ENCODE data around the gene ATP5F1E. TPM values are rescaled to one million over a fixed set of nuclear protein-coding genes. Genes with fewer than 3 reads are reported as not detected.
A peak's percentile ranks its signal among the peaks of the same experiment; 100 is the strongest.

ATP5F1E gene
- total and polyA plus RNA-seq, 4 donors: 18.4 to 88.8 (median 64.1) TPM

DNA sequence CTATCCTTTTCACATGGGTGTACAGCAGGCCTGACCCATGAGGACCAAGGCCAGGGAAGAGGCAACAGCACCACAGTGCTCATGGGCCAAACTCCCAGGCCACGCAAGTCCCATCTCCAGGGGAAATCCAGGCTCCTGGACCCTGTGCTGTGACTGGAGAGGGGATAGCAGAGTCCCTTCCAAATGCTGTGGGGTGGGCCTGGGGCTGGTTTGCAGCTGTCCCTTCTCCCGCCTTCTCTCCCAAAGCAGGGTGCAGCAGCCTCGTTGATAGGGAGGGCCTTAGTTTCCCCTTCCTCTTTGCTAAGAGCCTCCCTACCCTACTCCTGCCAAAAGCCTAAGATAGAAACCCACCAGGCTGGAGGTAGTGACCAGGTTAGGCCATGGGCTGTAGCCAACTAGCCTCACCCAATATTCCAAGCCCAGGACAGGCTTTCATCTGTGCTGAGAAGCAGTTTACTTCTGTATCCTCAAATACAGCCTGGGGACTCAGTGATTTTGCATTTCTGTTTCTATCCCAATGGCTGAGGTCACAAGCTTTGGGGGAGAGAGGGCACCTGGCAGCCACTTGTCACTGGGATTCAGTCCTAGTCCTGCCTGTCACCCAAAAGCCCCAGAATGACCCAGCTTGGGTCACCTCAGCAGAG, 26.5 kb downstream of the ATP5F1E start:
- Histone ChIP-seq H3K4me3 (peak overlapping the region; percentile 78), H3K9ac (ENCODE audit: insufficient read depth in 1 of 2, low read length in 2 of 2) (no peak overlapping the region), H3K36me3 (ENCODE audit: control insufficient read depth in 4 of 4, insufficient read depth in 4 of 4, low read length in 4 of 4) (peaks cover 0 to 26% (median 2%) of the 10 kb centered on the region in 4 donors), H3K9me3 (ENCODE audit: control insufficient read depth in 4 of 4, insufficient read depth in 3 of 4, low read length in 3 of 4) (no peaks in the 10 kb centered on the region), H3K4me1 (ENCODE audit: control insufficient read depth in 5 of 5, insufficient read depth in 5 of 5, low read length in 5 of 5) (peaks cover 0 to 26% (median 9%) of the 10 kb centered on the region in 5 donors), H3K27ac (ENCODE audit: low read depth in 1 of 2, low read length in 1 of 2) (peak overlapping the region; percentile 86 to 95), H3K27me3 (ENCODE audit: control insufficient read depth in 3 of 3, insufficient read depth in 3 of 3, low read length in 2 of 3) (no peaks in the 10 kb centered on the region)
- TF ChIP-seq, protein P1, sequence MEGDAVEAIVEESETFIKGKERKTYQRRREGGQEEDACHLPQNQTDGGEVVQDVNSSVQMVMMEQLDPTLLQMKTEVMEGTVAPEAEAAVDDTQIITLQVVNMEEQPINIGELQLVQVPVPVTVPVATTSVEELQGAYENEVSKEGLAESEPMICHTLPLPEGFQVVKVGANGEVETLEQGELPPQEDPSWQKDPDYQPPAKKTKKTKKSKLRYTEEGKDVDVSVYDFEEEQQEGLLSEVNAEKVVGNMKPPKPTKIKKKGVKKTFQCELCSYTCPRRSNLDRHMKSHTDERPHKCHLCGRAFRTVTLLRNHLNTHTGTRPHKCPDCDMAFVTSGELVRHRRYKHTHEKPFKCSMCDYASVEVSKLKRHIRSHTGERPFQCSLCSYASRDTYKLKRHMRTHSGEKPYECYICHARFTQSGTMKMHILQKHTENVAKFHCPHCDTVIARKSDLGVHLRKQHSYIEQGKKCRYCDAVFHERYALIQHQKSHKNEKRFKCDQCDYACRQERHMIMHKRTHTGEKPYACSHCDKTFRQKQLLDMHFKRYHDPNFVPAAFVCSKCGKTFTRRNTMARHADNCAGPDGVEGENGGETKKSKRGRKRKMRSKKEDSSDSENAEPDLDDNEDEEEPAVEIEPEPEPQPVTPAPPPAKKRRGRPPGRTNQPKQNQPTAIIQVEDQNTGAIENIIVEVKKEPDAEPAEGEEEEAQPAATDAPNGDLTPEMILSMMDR (IDR thresholded peaks at IDR 0.05; ENCODE audit: control extremely low read depth, extremely low read depth): no peak
- DNase-seq (no peak), ATAC-seq (ENCODE audit: insufficient read depth, low FRiP score) (no peak)
- WGBS, 2 donors: 69 to 70% methylated on average over 3 of the region's 3 CpGs

GRCh38 chr20:59004763-59005522, 27.2 kb downstream of the ATP5F1E start:
- H3K9me3 ChIP-seq (ENCODE audit: control insufficient read depth in 4 of 4, insufficient read depth in 3 of 4, low read length in 3 of 4): no peaks in the 10 kb centered on the region
- peak; percentile 42 for ATAC-seq (ENCODE audit: insufficient read depth, low FRiP score)

GRCh38 chr20:59004493-59004762, 27.7 kb downstream of the ATP5F1E start:
- Histone ChIP-seq H3K27ac (ENCODE audit: low read depth in 1 of 2, low read length in 1 of 2) (peak overlapping the region in 1 of 2 donors; percentile 46), H3K9me3 (ENCODE audit: control insufficient read depth in 4 of 4, insufficient read depth in 3 of 4, low read length in 3 of 4) (no peaks in the 10 kb centered on the region), H3K4me1 (ENCODE audit: control insufficient read depth in 5 of 5, insufficient read depth in 5 of 5, low read length in 5 of 5) (peaks cover 0 to 20% (median 9%) of the 10 kb centered on the region in 5 donors), H3K4me3 (no peak overlapping the region), H3K27me3 (ENCODE audit: control insufficient read depth in 3 of 3, insufficient read depth in 3 of 3, low read length in 2 of 3) (no peaks in the 10 kb centered on the region), H3K36me3 (ENCODE audit: control insufficient read depth in 4 of 4, insufficient read depth in 4 of 4, low read length in 4 of 4) (peaks cover 0 to 31% (median 2%) of the 10 kb centered on the region in 4 donors), H3K9ac (ENCODE audit: insufficient read depth in 1 of 2, low read length in 2 of 2) (no peak overlapping the region)
- TF ChIP-seq, protein P1 (IDR thresholded peaks at IDR 0.05; ENCODE audit: control extremely low read depth, extremely low read depth): no peak
- DNase-seq: no peak
- no peak for ATAC-seq (ENCODE audit: insufficient read depth, low FRiP score)
- WGBS, 2 donors: 29 to 42% methylated on average over 4 of the region's 4 CpGs

More at GRCh38 chr20:59004763-59005522, 27.2 kb downstream of the ATP5F1E start:
- TF ChIP-seq, protein P1 (IDR thresholded peaks at IDR 0.05; ENCODE audit: control extremely low read depth, extremely low read depth): no peak
- Histone ChIP-seq H3K4me1 (ENCODE audit: control insufficient read depth in 5 of 5, insufficient read depth in 5 of 5, low read length in 5 of 5) (peaks cover 0 to 22% (median 9%) of the 10 kb centered on the region in 5 donors), H3K27me3 (ENCODE audit: control insufficient read depth in 3 of 3, insufficient read depth in 3 of 3, low read length in 2 of 3) (no peaks in the 10 kb centered on the region), H3K27ac (ENCODE audit: low read depth in 1 of 2, low read length in 1 of 2) (peak overlapping the region in 1 of 2 donors; percentile 95), H3K36me3 (ENCODE audit: control insufficient read depth in 4 of 4, insufficient read depth in 4 of 4, low read length in 4 of 4) (peaks cover 0 to 29% (median 2%) of the 10 kb centered on the region in 4 donors), H3K4me3 (peak overlapping the region; percentile 78), H3K9ac (ENCODE audit: insufficient read depth in 1 of 2, low read length in 2 of 2) (no peak overlapping the region)
- 14 to 25% methylated on average over 17 of the region's 17 CpGs for WGBS, 2 donors
- DNase-seq: peak; percentile 37 to 71 (median 58)

All from lung (tissue), 12 donors.